ENCODE measurements around the gene MRPL20. TPM values are rescaled to one million over a fixed set of nuclear protein-coding genes. Genes with fewer than 3 reads are reported as not detected.

The MRPL20 gene
- total RNA-seq, 4 donors from 2014 or later = 87.9 to 222 (median 116) TPM

DNA sequence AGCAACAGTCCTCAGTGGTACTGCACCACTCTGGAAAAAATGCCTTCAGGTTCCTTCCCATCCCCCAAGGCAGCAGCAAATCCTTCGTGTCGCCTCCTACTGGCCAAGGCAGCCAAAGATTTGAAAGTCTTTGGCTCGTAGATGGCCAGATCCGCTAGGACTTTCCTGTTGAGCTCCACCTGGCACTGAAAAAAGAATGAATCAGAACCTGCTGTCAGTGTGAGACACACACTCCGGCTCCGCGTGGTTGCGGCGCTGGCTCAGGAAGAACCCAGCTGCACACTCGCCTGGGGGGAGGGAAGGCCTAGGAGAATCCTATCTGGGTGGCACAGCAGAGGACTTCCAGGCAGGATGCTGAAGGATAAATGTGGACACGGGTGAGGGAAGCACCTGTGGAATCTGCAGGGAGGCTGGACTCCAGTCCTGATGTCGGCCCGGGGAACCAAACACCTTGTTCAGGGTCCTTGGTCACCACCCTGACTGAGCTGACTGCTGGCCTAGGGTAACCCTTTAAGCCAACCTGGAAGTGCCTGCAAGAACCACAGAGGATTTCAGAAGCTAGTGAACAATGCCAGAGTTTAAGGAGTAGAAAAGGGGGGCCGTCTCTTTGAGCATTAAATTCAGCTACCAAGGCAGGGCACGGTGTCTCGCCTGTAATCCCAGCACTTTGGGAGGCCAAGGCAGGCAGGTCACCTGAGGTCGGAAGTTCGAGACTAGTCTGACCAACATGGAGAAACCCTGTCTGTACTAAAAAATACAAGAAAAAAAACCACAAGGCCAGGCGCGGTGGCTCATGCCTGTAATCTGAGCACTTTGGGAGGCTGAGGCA is 4.8 kb downstream of the MRPL20 start:
- TF ChIP-seq, protein P1, sequence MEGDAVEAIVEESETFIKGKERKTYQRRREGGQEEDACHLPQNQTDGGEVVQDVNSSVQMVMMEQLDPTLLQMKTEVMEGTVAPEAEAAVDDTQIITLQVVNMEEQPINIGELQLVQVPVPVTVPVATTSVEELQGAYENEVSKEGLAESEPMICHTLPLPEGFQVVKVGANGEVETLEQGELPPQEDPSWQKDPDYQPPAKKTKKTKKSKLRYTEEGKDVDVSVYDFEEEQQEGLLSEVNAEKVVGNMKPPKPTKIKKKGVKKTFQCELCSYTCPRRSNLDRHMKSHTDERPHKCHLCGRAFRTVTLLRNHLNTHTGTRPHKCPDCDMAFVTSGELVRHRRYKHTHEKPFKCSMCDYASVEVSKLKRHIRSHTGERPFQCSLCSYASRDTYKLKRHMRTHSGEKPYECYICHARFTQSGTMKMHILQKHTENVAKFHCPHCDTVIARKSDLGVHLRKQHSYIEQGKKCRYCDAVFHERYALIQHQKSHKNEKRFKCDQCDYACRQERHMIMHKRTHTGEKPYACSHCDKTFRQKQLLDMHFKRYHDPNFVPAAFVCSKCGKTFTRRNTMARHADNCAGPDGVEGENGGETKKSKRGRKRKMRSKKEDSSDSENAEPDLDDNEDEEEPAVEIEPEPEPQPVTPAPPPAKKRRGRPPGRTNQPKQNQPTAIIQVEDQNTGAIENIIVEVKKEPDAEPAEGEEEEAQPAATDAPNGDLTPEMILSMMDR (IDR thresholded peaks at IDR 0.05; ENCODE audit: low read depth) = no peak

- TF ChIP-seq, protein P1 (IDR thresholded peaks at IDR 0.05; ENCODE audit: low read depth) = no peak
Measured at GRCh38 chr1:1401457-1402010, 5.6 kb downstream of the MRPL20 start.

- TF ChIP-seq, protein P1 (IDR thresholded peaks at IDR 0.05; ENCODE audit: low read depth) = no peak
Measured at GRCh38 chr1:1400576-1401456, 6.3 kb downstream of the MRPL20 start.

- TF ChIP-seq, protein P1 (IDR thresholded peaks at IDR 0.05; ENCODE audit: low read depth) = no peak
Measured at GRCh38 chr1:1399872-1400575, 7.1 kb downstream of the MRPL20 start.

GRCh38 chr1:1399187-1399871 is 7.8 kb downstream of the MRPL20 start, which contains the start of gene CCNL2:
CCNL2 (minus strand) TSS chr1:1399335; CDS start chr1:1399306, 29 bp downstream.
- TF ChIP-seq, protein P1 (IDR thresholded peaks at IDR 0.05; ENCODE audit: low read depth) = no peak

DNA sequence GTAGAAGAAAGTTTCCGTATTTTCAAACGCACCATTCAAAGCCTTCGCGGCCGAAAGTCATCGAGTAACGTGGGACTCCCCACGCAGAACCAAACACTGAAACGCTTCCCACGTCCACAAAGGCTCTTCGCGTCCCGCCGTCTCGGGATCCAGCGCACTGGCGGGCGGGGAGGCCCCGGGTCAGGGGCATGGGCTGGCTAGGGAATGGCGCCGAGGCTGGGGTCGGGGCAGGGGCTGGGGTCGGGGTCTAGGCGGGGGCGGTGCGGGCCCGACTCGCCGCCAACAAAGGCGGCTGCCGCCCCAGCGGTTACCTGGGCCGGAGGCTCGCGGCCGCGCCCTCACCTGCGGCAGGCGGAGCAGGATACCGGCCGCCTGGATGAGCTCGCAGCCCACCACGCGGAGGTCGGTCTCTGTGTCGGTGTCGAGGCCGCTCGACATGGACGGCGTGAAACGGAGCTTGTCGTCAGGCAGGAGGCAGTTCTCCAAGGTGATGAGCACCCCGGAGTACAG is 8.4 kb downstream of the MRPL20 start:
- TF ChIP-seq, protein P1 (IDR thresholded peaks at IDR 0.05; ENCODE audit: low read depth) = no peak
